Mesenchymal stem cell (in vitro differentiated cells and primary cell): ENCODE results near the gene FAM114A2.

Experiments
- DNase-seq: peaks from one replicate; pipeline ENCODE4 v3.0.0-alpha.2; 2013
- H2AFZ ChIP-seq: one replicate; pipeline ENCODE4 v1.6.1; 2013; ENCODE audit warnings: low read depth, mild to moderate bottlenecking, control low read depth, inconsistent platforms, low read length, moderate library complexity
- H2AK5ac ChIP-seq: 2 replicates; pipeline ENCODE4 v1.6.1; 2013; ENCODE audit warnings: low read length, moderate library complexity, mild to moderate bottlenecking, inconsistent platforms; ENCODE audit not compliant: severe bottlenecking
- H2BK120ac ChIP-seq: one replicate; pipeline ENCODE4 v1.6.1; 2013; ENCODE audit warnings: low read depth, mild to moderate bottlenecking, inconsistent platforms, low read length, moderate library complexity
- H2BK12ac ChIP-seq, 2 experiments: one replicate each; pipeline ENCODE4 v1.6.1; 2013; ENCODE audit warnings: inconsistent platforms in 2 of 2, low read length in 2 of 2, mild to moderate bottlenecking in 2 of 2, moderate library complexity in 2 of 2, control low read depth in 1 of 2
- H2BK15ac ChIP-seq: one replicate; pipeline ENCODE4 v1.6.1; 2013; ENCODE audit warnings: mild to moderate bottlenecking, low read depth, inconsistent platforms; ENCODE audit not compliant: poor library complexity, severe bottlenecking
- H2BK5ac ChIP-seq: 2 replicates; pipeline ENCODE4 v1.6.1; 2013; ENCODE audit warnings: low read depth, mild to moderate bottlenecking, low read length, control low read depth, inconsistent platforms; ENCODE audit not compliant: poor library complexity, severe bottlenecking
- H3K14ac ChIP-seq, 2 experiments: one replicate each; pipeline ENCODE4 v1.6.1; 2013; ENCODE audit warnings: inconsistent platforms in 2 of 2, low read length in 2 of 2, control low read depth in 1 of 2, mild to moderate bottlenecking in 1 of 2, moderate library complexity in 1 of 2
- H3K18ac ChIP-seq, 2 experiments: one replicate each; pipeline ENCODE4 v1.6.1; 2013; ENCODE audit warnings: inconsistent platforms in 2 of 2, low read length in 2 of 2, control low read depth in 1 of 2, low read depth in 1 of 2, mild to moderate bottlenecking in 1 of 2
- H3K23ac ChIP-seq, 2 experiments: one replicate each; pipeline ENCODE4 v1.6.1; 2013; ENCODE audit warnings: inconsistent platforms in 2 of 2, low read length in 2 of 2, mild to moderate bottlenecking in 2 of 2, moderate library complexity in 2 of 2, control low read depth in 1 of 2
- H3K27ac ChIP-seq: 2 replicates; pipeline ENCODE4 v1.5.1; 2013; ENCODE audit warnings: mild to moderate bottlenecking, moderate library complexity, low read length, control low read depth, inconsistent platforms; ENCODE audit not compliant: poor library complexity, severe bottlenecking
- H3K27me3 ChIP-seq, 2 experiments: 2 replicates each; pipeline versions ENCODE4 v1.6.1 to v1.7.0; 2013; ENCODE audit warnings: low read length in 2 of 2, mild to moderate bottlenecking in 2 of 2, moderate library complexity in 2 of 2, control low read depth in 1 of 2, inconsistent platforms in 1 of 2; ENCODE audit not compliant: control insufficient read depth in 1 of 2, insufficient read depth in 1 of 2
- H3K36me3 ChIP-seq, 2 experiments: 2 replicates each; pipeline versions ENCODE4 v1.6.1 to v1.7.0; 2013; ENCODE audit warnings: low read length in 2 of 2, control low read depth in 1 of 2, inconsistent platforms in 1 of 2, low read depth in 1 of 2, mild to moderate bottlenecking in 1 of 2; ENCODE audit not compliant: insufficient read depth in 2 of 2, control insufficient read depth in 1 of 2
- H3K4ac ChIP-seq, 2 experiments: one replicate each; pipeline ENCODE4 v1.6.1; 2013; ENCODE audit warnings: inconsistent platforms in 2 of 2, low read length in 2 of 2, mild to moderate bottlenecking in 2 of 2, moderate library complexity in 2 of 2, control low read depth in 1 of 2, low read depth in 1 of 2
- H3K4me1 ChIP-seq: 2 replicates; pipeline ENCODE4 v1.6.1; 2013; ENCODE audit warnings: low read depth, low read length, control low read depth; ENCODE audit not compliant: control insufficient read depth, insufficient read depth
- H3K4me2 ChIP-seq: 2 replicates; pipeline ENCODE4 v1.6.1; 2013; ENCODE audit warnings: low read length, mild to moderate bottlenecking, inconsistent platforms; ENCODE audit not compliant: poor library complexity, severe bottlenecking
- H3K4me3 ChIP-seq, 2 experiments: 2 replicates each; pipeline versions ENCODE4 v1.5.1 to v1.7.0; 2013; ENCODE audit warnings: low read length in 2 of 2, mild to moderate bottlenecking in 2 of 2, control low read depth in 1 of 2, low read depth in 1 of 2; ENCODE audit not compliant: insufficient read depth in 1 of 2
- H3K79me1 ChIP-seq: replicated peaks from 2 replicates; pipeline ENCODE4 v1.6.1; 2013; ENCODE audit warnings: mild to moderate bottlenecking, control low read depth, low read length, inconsistent platforms; ENCODE audit not compliant: poor library complexity, severe bottlenecking
- H3K9ac ChIP-seq: 2 replicates; pipeline ENCODE4 v1.7.0; 2013; ENCODE audit warnings: mild to moderate bottlenecking, low read length, moderate library complexity
- H3K9me3 ChIP-seq: 2 replicates; pipeline ENCODE4 v1.7.0; 2013; ENCODE audit warnings: mild to moderate bottlenecking, low read length; ENCODE audit not compliant: control insufficient read depth
- H4K8ac ChIP-seq: one replicate; pipeline ENCODE4 v1.6.1; 2013; ENCODE audit warnings: inconsistent platforms, mild to moderate bottlenecking, low read length, moderate library complexity
- H4K91ac ChIP-seq: one replicate; pipeline ENCODE4 v1.6.1; 2013; ENCODE audit warnings: mild to moderate bottlenecking, low read length, inconsistent platforms
- WGBS: methylation state at CpG from one replicate; pipeline ENCODE4 v1.1.7; 2013; ENCODE audit warnings: mixed read lengths; 5-methylcytosine and 5-hydroxymethylcytosine counted together

Gene FAM114A2

DNA sequence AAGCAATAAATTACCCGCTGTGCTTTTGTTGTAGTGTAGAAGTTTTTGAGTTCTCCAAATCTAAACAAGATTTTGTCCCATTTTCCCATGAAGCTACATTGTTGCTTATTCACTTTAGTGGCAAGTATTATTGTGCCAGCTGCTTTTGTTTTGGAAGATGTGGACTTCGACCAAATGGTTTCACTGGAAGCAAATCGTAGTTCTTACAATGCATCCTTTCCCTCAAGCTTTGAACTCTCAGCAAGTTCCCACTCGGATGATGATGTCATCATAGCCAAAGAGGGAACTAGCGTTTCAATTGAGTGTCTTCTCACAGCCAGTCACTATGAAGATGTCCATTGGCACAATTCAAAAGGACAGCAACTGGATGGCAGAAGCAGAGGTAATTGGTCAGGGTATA lies 10.9 kb upstream of the FAM114A2 start:
- H2BK12ac ChIP-seq: no peak overlapping the region
- H2AFZ ChIP-seq: no peak overlapping the region
- WGBS: 88% methylated on average over 4 of the region's 5 CpGs
- no peak overlapping the region for H3K4me2 ChIP-seq
- H2BK5ac ChIP-seq: no peak overlapping the region
- H3K23ac ChIP-seq: no peak overlapping the region
- no peak overlapping the region for H4K91ac ChIP-seq
- no peak overlapping the region for H3K18ac ChIP-seq
- H3K36me3 ChIP-seq: peaks cover 10 to 61% of the 10 kb centered on the region in 2 experiments
- no peaks in the 10 kb centered on the region for H3K4me1 ChIP-seq
- no peak overlapping the region for H3K4me3 ChIP-seq
- H3K79me1 ChIP-seq: peaks cover 32% of the 10 kb centered on the region
- H3K27me3 ChIP-seq: no peaks in the 10 kb centered on the region
- H3K9ac ChIP-seq: no peak overlapping the region
- no peak overlapping the region for H2AK5ac ChIP-seq
- H3K27ac ChIP-seq: no peak overlapping the region
- no peak overlapping the region for H3K14ac ChIP-seq
- H2BK15ac ChIP-seq: no peak overlapping the region
- DNase-seq: no peak
- no peak overlapping the region for H4K8ac ChIP-seq
- H3K9me3 ChIP-seq: no peaks in the 10 kb centered on the region
- no peak overlapping the region for H2BK120ac ChIP-seq
- H3K4ac ChIP-seq: no peak overlapping the region

DNA sequence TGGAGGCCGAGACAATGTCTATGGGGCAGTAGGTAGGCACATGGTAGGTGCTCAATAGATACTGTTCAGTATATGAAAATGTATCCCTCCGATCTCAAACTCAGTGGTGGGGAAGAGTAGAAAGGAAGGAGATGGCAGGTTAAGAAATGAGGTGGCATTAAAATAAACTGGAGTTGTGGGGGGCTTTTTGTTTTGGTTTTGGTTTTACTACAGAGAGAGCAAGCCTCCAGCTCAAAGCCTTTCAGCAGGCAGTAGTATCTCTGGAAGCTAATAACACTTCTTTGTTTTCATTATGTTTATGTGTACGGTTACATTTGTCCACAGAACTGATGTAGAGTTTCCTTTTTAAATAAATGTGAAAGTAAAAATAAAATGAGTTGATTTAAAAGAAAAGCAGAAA lies 8.6 kb upstream of the FAM114A2 start:
- H2BK15ac ChIP-seq: no peak overlapping the region
- H3K9me3 ChIP-seq: no peaks in the 10 kb centered on the region
- H3K9ac ChIP-seq: no peak overlapping the region
- H3K23ac ChIP-seq: no peak overlapping the region
- H2AK5ac ChIP-seq: no peak overlapping the region
- no peaks in the 10 kb centered on the region for H3K4me1 ChIP-seq
- H4K91ac ChIP-seq: no peak overlapping the region
- peaks cover 4 to 37% of the 10 kb centered on the region in 2 experiments for H3K36me3 ChIP-seq
- H3K4ac ChIP-seq: no peak overlapping the region
- 99% methylated on average over 3 of the region's 3 CpGs for WGBS
- peaks cover 32% of the 10 kb centered on the region for H3K79me1 ChIP-seq
- H2AFZ ChIP-seq: no peak overlapping the region
- H3K4me3 ChIP-seq: no peak overlapping the region
- no peak overlapping the region for H3K4me2 ChIP-seq
- H2BK12ac ChIP-seq: no peak overlapping the region
- no peak overlapping the region for H2BK5ac ChIP-seq
- no peak overlapping the region for H3K27ac ChIP-seq
- no peak overlapping the region for H3K14ac ChIP-seq
- DNase-seq: no peak
- H3K27me3 ChIP-seq: no peaks in the 10 kb centered on the region
- no peak overlapping the region for H2BK120ac ChIP-seq
- H3K18ac ChIP-seq: no peak overlapping the region
- H4K8ac ChIP-seq: no peak overlapping the region

DNA sequence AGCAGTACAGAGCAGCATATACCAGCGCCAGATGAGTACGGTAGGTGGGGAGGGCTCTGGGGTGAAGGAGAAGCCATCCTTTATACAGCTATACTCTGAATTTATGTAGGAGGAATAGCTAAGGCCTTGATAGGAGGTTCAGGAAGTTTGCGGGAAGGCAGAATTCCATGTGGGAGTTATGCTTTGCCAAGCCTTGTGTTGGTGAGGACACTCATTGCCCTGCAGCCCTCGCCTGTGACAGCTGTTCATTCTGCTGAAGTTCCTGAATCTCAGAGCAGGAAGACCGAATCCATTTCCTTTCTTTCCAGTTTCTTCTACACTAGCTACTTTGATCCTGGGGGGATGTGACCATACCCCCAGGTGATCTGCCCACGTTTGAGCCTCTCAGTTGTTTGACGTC lies 7.8 kb upstream of the FAM114A2 start:
- H4K91ac ChIP-seq: no peak overlapping the region
- no peak overlapping the region for H3K9ac ChIP-seq
- peaks cover 33% of the 10 kb centered on the region for H3K79me1 ChIP-seq
- H4K8ac ChIP-seq: no peak overlapping the region
- no peak for DNase-seq
- no peak overlapping the region for H2AK5ac ChIP-seq
- 94% methylated on average over 7 of the region's 7 CpGs for WGBS
- no peak overlapping the region for H2BK12ac ChIP-seq
- no peak overlapping the region for H3K4ac ChIP-seq
- no peak overlapping the region for H3K14ac ChIP-seq
- no peak overlapping the region for H3K4me3 ChIP-seq
- H3K27me3 ChIP-seq: no peaks in the 10 kb centered on the region
- H3K9me3 ChIP-seq: no peaks in the 10 kb centered on the region
- H3K27ac ChIP-seq: no peak overlapping the region
- H3K18ac ChIP-seq: no peak overlapping the region
- H2BK120ac ChIP-seq: no peak overlapping the region
- H3K4me1 ChIP-seq: no peaks in the 10 kb centered on the region
- H2AFZ ChIP-seq: no peak overlapping the region
- H3K4me2 ChIP-seq: no peak overlapping the region
- no peak overlapping the region for H2BK15ac ChIP-seq
- H3K23ac ChIP-seq: no peak overlapping the region
- peaks cover 4 to 31% of the 10 kb centered on the region in 2 experiments for H3K36me3 ChIP-seq
- H2BK5ac ChIP-seq: no peak overlapping the region

DNA sequence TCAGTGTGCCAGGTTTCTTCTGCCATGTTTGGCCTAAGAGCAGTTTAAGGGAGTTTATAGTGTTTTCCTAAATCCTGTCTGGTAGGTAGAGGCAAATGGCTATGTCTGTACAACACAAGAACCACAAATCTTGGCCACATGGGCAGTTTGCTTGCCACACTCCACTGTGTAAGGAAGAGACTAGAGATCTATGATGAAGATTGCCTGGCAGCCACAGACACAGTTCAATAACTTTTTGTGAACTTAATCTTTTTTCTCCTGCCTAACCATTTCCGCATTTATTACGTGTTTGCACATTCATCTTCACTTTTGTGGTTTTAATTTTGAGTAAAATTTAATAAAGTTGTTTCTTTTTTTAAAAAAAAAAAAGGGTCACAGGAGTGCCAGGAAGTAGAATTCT lies 5.9 kb upstream of the FAM114A2 start:
- no peaks in the 10 kb centered on the region for H3K27me3 ChIP-seq
- H3K9me3 ChIP-seq: no peaks in the 10 kb centered on the region
- no peak for DNase-seq
- no peak overlapping the region for H2BK12ac ChIP-seq
- peaks cover 4 to 12% of the 10 kb centered on the region in 2 experiments for H3K36me3 ChIP-seq
- no peak overlapping the region for H2BK5ac ChIP-seq
- H2AK5ac ChIP-seq: no peak overlapping the region
- H3K18ac ChIP-seq: no peak overlapping the region
- H4K8ac ChIP-seq: no peak overlapping the region
- no peak overlapping the region for H3K4me3 ChIP-seq
- H3K14ac ChIP-seq: no peak overlapping the region
- WGBS: no CpG with 5 or more reads among the region's 2 CpGs
- H3K4me1 ChIP-seq: no peaks in the 10 kb centered on the region
- H2BK120ac ChIP-seq: no peak overlapping the region
- H3K79me1 ChIP-seq: peaks cover 38% of the 10 kb centered on the region
- no peak overlapping the region for H2AFZ ChIP-seq
- H4K91ac ChIP-seq: no peak overlapping the region
- H3K4ac ChIP-seq: no peak overlapping the region
- no peak overlapping the region for H3K4me2 ChIP-seq
- H3K27ac ChIP-seq: no peak overlapping the region
- H3K9ac ChIP-seq: no peak overlapping the region
- no peak overlapping the region for H2BK15ac ChIP-seq
- no peak overlapping the region for H3K23ac ChIP-seq
